DMS153 (cell line): ENCODE data around the gene ATP6V0C.
"Not testable (repeated sequence)": the region's sequence is repeated elsewhere in the genome, so short reads cannot be mapped to it uniquely, and the experiment has no call there.

Experiments used
- DNase-seq: peaks from one replicate; lab custom pipeline; 2025; lab: John Stamatoyannopoulos, UW

Gene ATP6V0C

GRCh38 chr16:2528161-2529060 is 14.7 kb downstream of the ATP6V0C start:
- no peak for DNase-seq

DNA sequence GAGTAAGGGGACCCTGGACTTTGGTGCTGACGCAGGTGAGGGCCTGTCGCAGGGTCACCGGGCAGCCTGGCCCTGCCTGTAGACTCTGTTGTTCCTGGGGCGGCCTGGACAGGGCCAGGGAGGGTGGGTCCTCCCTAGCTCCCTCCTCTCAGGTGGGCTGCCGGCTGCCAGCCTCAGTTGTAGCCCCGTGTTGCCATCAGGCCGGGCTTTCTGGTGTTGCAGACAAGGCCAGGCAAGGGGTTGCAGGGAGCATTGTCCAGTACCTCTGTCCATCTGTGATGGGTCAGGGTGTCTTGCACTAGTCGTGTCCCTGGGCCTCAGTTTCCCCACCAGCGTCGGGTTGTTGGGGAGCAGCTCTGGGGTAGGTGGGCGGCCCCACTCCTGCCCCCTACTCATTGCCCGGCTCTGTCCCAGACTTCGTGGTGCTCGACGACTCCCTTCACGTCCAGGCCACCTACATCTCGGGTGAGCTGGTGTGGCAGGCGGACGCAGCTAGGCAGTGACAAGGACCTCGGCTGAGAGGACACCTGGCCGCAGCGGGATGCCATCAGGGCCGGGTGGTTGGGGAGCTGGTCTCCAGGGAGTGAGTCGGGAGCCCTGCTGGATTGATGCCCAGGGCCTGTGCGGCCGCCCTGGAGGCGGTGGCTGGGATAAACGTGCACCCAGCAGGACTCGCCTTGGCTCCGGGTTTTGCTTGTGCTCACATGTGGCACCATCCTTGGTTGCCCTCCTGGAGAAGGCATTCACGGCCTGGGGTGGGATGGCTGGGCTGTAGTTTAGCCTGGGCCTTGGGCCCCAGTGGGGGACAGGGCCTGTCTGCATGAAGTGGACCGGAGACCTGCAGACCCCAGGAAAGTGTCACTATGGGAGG is 15.5 kb downstream of the ATP6V0C start:
- no peak for DNase-seq

DNA sequence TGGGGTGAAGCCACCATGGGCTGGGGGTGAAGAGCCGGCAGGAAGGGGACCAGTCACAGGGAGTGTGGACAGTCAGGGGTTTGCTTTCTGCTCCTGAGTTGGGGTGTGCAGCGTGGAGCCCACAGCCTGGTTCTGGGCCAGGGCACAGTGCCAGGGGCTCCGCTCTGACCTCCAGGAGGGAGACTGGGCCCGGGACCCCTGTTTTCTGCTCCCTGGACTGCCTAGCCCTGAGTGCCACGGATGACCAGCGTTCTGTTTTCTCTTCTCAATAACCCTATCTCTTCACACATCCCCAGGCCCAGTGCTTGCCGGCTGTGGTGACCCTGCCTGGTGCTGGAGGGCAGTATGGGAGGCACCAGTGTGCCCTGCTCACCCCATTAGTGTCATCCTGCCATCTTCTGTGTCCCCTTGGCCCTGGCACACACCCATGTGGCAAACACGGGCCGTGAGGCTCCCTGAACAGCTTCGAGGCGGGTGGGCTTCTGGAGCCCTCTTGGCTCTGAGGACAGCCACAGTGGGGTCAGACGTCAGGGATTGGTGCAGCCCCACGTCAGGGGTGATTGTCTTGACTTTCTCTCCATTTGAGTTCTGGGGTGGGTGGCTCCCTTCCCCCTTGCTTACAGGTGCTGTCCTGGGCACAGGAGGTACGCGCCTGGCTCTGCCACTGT is 16.3 kb downstream of the ATP6V0C start:
- DNase-seq, result no peak

- no peak for DNase-seq
These were observed 17.0 kb downstream of the ATP6V0C start for GRCh38 chr16:2530629-2531318.

- DNase-seq, result no peak
These were observed 17.6 kb downstream of the ATP6V0C start, which contains the start of gene CEMP1 for GRCh38 chr16:2531371-2531695. CEMP1 (minus strand) TSS chr16:2531408; CDS start chr16:2531073, 335 bp downstream.

DNA sequence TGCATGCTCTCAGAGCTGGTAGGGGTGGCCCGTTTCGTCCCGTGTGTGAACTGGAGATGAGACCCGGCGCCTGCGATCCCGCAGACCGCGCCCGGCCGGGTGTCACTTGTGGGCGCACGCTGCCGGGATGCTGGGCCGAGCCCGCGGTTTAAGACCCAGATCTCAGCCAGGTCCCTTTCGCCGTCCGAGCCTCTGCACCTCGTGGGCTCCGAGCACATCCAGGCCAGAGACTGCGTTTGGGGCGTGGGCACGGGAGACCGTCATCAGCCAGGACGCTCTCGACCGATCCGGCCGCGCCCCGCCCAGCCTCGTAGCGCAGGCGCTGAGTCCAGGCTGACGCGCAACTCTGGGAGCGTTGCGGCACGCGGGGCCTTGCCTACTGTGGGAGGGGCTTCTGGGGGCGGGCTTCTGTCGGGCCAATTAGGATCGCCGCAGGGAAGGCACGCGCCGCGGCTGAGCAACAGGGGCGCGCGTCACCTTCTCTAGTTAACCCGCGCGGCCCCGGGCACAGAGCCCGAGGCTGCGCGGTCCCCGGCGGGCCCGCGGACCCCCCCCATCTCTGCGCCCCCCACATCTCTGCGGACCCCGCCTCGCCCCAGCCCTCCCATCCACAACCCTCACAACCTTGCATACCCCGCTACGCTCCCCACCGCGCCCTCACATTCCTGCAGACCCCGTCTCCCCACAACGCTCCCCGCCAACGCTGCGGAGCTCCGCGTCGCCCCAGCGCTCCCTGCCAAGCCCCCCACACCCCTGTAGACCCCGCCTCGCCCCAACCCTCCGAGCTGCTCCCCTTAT is 18.1 kb downstream of the ATP6V0C start:
- peak; percentile 94 for DNase-seq

DNA sequence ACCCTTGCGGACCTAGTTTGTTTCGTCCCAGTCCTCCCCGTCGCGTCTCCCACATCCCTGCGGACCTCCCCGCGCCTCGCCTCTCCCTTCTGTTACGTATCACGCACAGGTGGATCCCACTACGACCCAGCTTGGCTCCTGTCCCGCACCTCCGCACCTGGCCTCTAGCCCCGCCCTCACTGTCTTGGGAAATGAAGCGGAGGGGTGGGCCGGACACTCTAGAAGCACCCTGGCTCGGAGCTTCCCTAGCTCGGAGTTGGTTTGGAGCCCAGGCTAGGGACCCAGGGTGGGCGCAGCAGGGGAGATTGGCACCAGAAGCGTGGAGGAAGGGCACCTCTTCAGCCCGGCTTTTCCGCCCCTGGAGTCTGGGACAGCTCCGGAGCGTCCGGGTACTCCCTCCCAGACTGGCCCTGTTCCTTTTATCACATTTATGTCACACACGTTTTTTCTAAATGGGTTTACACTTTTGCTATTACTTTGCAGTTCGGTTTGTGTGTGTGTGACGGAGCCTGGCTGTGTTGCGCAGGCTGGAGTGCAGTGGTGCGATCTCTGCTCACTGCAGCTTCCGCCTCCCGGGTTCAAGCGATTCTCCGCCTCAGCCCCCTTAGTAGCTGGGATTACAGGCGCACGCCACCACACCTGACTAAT is 18.9 kb downstream of the ATP6V0C start:
- no peak for DNase-seq

DNA sequence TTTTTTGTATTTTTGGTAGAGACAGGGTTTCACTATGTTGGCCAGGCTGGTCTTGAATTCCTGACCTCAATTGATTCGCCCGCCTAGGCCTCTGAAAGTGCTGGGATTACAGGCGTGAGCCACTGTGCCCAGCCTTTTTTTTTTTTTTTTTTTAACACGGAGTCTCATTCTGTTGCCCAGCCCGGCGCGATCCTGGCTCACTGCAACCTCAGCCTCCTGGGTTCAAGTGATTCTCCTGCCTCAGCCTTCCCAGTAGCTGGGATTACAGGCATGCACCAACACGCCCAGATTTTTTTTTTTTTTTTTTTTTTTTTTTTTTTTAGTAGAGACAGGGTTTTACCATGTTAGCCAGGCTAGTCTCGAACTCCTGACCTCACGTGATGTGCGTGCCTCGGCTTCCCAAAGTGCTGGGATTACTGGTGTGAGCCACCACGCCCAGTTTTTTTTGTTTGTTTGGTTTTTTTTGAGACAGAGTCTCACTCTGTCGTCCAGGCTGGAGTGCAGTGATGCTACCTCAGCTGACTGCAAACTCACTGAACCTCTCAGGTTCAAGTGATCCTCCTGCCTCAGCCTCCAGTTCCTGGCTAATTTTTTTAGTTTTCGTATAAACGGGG is 19.5 kb downstream of the ATP6V0C start:
- not testable (repeated sequence) for DNase-seq

DNA sequence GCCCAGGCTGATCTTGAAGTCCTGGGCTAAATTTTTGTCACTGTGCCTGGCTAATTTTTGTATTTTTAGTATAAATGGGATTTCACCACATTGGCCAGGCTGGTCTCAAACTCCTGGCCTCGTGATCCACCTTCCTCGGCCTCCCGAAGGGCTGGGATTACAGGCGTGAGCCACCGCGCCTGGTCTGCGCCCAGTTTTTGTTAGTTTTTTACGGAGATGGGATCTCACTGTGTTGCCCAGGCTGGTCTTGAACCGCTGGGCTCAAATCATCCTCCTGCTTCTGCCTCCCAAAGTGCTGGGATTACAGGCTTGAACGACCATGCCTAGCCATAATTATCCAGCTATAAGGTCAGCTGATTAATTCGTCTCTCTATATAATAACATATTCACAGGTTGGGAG is 20.2 kb downstream of the ATP6V0C start:
- no peak for DNase-seq

DNA sequence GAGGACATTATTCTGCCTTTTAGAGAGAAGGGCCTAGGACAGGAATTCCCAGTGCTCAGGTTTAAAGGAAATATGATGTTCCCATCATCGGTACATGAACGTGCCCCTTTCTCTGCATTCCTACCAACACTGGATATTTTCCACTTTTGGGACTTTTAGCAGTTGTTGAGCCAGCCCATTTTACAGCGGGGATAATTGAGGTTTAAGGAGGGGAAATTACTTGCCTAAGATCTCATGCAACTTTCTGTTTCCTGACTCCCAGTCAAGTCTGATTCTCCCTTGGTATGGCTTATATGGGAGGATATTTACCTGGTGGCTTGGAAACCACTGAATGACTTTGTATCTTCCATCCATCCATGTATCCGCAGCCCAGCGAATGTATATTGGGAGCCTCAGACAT is 20.6 kb downstream of the ATP6V0C start:
- DNase-seq, result not testable (repeated sequence)

DNA sequence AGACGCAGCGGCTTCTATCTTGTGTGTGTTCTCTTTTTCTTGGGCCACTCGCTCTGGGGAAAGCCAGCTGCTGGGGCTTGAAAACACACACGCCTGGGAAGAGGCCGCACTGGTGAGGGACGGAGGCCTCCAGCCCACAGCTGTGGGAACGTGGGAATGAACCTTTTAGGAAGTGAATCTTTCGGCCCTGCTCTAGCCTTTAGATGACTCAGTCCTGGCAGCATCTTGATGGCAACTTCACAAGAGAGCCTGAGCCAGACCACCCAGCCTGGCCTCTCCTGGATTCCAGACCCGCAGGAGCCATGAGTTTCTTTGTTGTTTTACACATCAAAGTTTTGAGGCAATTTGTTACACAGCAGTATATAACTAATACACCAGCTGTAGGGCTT is 21.9 kb downstream of the ATP6V0C start:
- no peak for DNase-seq

DNA sequence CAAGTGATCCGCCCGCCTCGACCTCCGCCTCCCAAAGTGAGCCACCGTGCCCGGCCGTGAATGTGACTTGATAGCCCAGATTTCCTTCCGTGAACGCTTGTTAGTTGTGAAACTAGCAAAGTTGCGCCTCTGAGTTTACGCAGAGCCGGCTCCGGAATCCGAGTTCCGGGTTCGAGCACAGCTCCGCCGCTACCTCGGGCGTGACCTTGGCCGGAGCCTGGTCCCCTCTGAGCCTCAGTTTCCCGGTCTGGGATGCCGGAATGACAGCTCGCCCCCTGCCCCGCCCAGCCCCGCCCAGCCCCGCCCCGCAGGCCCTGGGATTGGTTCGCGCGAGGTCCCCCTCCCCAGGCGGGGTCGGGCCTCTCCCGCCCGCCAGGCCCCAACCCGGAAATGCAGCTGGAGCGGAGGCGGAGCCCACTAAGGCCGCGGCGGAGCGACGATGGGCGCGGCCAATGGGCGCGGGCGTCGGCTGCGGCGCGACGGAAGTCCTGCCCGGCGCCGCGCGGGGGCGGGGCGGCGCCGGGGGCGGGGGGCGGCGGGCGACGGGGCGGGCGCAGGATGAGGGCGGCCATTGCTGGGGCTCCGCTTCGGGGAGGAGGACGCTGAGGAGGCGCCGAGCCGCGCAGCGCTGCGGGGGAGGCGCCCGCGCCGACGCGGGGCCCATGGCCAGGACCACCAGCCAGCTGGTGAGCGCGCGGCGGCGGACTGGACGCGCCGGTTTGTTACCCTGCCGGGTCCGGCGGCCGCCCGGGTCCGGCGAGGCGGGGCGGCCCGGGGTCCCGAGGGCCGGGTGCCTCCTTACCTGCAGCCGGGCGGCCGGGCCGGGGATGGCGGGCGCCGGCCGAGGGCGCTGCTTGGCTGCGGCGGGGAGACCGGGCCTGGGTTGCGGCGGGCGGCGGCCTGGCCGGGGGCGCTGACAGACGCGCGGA is 24.0 kb downstream of the ATP6V0C start, which contains the start of gene PDPK1:
Gene PDPK1 (plus strand): TSS at position 571 of the 929 bp plus-strand sequence. CDS start 92 bp downstream, at position 663.
- peak; percentile 87 for DNase-seq

DNA sequence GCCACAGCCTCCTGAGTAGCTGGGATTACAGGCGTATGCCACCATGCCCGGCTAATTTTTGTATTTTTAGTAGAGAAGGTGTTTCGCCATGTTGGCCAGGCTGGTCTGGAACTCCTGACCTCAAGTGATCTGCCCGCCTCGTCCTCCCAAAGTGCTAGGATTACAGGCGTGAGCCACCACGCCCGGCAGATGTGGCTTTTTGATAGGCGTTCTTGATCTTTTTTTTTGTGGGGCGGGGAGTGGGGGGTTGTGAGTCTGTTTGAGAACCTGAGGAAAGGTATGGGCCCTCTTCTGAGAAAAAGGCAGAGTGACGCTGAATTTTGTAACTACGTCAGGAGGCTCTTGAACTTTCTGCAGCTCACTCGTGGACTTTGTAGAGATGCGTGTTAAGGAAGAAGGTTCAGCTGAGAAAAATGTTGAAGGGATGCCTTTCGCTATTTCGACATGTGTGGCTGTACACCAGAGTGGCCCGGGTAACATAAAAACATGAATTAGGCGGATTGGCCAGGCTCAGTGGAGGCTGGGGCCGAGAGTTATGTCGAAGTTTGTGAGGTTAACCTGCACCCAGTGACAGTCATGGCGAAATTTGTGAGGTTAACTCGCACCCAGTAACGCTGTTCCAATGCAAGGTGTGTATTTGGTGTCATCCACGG is 25.6 kb downstream of the ATP6V0C start:
- not testable (repeated sequence) for DNase-seq

DNA sequence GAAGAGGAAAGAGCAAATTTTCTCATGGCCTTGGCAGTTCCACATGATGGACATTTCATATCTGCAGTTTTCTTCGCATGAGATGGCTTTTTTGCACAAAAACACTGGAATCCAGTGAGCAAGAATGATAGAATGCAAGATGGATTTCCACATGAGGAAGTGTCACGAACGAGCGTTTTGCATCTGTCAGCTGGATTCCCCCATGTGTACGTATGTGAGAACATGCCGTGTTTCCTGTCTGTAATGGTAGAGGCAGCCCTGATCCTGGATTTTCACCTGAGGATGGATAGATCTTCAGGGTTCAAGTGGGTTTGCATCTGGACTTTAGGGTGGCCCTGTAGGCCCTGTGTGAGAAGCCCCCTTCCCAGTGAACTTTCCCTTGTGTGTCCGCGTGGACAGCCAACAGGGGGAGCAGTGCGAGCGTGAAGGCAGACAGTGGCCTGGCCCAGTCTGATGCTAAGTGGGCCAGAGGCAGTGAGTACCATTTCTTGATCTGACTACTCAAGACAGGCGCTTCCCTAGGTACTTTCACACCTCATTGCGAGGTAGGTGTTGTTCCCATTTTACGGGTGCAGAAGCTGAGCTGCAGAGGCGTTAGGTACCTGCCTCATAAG is 26.2 kb downstream of the ATP6V0C start:
- not testable (repeated sequence) for DNase-seq

GRCh38 chr16:2540912-2541311 is 27.2 kb downstream of the ATP6V0C start:
- not testable (repeated sequence) for DNase-seq

DNA sequence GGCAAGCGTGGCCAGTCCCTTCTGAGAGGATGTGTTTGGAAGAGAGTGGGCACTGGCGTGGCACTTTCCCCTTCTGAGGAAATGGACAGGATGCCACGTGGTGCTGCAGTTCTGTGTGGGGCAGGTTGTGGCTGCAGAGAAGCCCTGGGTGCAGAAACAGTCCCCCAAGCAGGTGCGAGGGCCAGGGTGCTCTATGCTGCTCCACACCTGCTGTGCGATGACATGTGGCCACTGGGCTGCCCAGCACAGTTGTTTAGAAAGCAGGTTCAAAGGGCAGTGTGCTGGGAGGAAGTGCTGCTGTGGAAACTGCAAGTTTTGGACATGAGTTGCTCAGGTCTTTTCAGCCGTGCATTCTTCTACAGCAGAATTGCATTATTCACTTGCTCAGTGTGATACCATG is 27.7 kb downstream of the ATP6V0C start:
- DNase-seq, result not testable (repeated sequence)

DNA sequence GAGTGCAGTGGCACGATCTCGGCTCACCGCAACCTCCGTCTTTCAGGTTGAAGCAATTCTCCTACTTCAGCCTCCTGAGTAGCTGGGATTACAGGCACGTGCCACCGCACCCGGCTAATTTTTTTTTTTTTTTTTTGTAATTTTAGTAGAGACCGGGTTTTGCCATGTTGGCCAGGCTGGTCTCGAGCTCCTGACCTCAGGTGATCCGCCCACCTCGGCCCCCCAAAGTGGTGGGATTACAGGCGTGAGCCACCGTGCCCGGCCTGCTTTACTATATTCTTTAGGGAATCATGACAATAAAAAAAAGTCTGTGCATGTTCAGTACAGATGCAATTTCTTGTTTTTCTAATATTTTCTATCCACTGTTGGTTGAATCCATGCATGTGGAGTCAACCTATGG is 30.0 kb downstream of the ATP6V0C start:
- DNase-seq, result not testable (repeated sequence)
